ENCODE results near the gene SNX21.

DNA sequence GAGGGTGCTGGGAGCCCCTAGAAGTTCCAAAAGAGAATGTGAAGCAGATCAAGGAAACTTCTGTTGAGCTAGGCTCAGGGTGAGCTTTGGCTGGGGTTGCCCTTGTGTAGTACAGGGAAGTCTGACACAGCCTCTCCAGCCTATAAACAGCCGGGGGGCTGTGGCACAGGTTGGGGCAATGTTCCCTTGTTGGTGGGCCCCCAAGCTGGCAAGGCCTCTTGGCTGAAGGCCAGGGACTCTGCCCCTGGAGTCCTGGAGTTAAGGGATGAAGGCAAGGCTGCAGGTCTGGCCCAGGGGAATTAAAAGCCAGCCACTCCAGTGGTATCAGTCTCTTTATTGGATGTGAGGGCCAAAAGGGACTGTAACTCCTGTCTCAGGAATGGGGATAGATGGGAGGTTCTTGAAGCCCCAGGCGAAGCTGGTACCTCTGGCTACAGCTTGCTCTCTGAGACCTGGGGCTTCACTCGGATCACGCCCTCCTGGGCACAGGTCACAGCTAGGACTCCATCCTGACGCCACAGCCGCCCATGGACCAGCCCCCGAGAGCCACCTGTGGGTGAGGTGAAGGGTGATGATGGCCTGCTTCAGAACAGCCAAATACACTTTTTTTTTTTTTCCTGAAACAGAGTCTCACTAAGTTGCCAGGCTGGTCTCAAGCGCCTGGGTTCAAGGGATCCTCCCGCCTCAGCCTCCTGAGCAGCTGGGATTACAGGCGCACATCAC lies 8.0 kb downstream of the SNX21 start:
- TF ChIP-seq GATA2 (IDR thresholded peaks at IDR 0.05; ENCODE audit: low read depth, low read length): no peak
- TF ChIP-seq GATA3 (IDR thresholded peaks at IDR 0.05; ENCODE audit: low read depth, low read length): no peak

All from SH-SY5Y (cell line).